B cell (primary cell): ENCODE data around the gene RFT1. TPM values are rescaled to one million over a fixed set of nuclear protein-coding genes. Genes with fewer than 3 reads are reported as not detected.

ENCODE experiments used
- ATAC-seq: fragments of 200-7000 bp; cut with Tn5 transposase; one replicate; pipeline ENCODE4 v1.10.0; 2021; ENCODE audit warnings: low read depth, mild to moderate bottlenecking, moderate number of reproducible peaks, moderate library complexity
- CTCF ChIA-PET: fragments of 350-600 bp; sonication (Branson Sonifier 250); formaldehyde crosslinking; loops from one replicate; lab custom pipeline; 2021; ENCODE audit warnings: antibody characterized with exemption, inconsistent platforms; lab: Charles Lee
- POLR2A ChIA-PET: fragments of 350-600 bp; sonication (Branson Sonifier 250); formaldehyde crosslinking; loops from one replicate; lab custom pipeline; 2021; ENCODE audit warnings: antibody characterized with exemption; lab: Charles Lee
- DNase-seq: peaks from one replicate; pipeline ENCODE4 v3.0.0; 2013
- H2AFZ ChIP-seq: 2 replicates; pipeline ENCODE4 v1.6.1; 2012; ENCODE audit warnings: mild to moderate bottlenecking, low read depth, low read length; ENCODE audit not compliant: insufficient read depth, poor library complexity, severe bottlenecking
- H3K27ac ChIP-seq, 2 donors: 1 replicate in 1 of 2; 2 replicates in 1 of 2; pipeline ENCODE4 v1.5.1; 2012 to 2013; ENCODE audit warnings: low read length in 2 of 2, mild to moderate bottlenecking in 2 of 2, moderate library complexity in 1 of 2
- H3K27me3 ChIP-seq, 4 experiments: fragments of 200-600 bp in 1 of 4; sonication (generic) in 1 of 4; replicated peaks in 1 of 4; 1 replicate in 2 of 4; 2 replicates in 2 of 4; pipeline versions ENCODE4 v1.6.1 to v1.7.0; 2013 to 2016; ENCODE audit warnings: low read length in 3 of 4, mild to moderate bottlenecking in 2 of 4, mixed read lengths in 1 of 4, moderate library complexity in 1 of 4; ENCODE audit not compliant: insufficient read depth in 4 of 4, control insufficient read depth in 3 of 4; ENCODE audit errors: control extremely low read depth in 1 of 4
- H3K36me3 ChIP-seq, 2 experiments: replicated peaks in 1 of 2; 1 replicate in 1 of 2; 2 replicates in 1 of 2; pipeline versions ENCODE4 v1.6.1 to v1.7.1; 2013; ENCODE audit warnings: low read length in 1 of 2; ENCODE audit not compliant: insufficient read depth in 2 of 2, control insufficient read depth in 1 of 2; ENCODE audit errors: control extremely low read depth in 1 of 2, extremely low read depth in 1 of 2
- H3K4me1 ChIP-seq, 2 donors: fragments of 200-600 bp in 1 of 2; sonication (generic) in 1 of 2; 1 replicate in 1 of 2; 2 replicates in 1 of 2; pipeline versions ENCODE4 v1.5.1 to v1.6.1; 2013 to 2017; ENCODE audit warnings: low read length in 2 of 2; ENCODE audit not compliant: control insufficient read depth in 2 of 2, insufficient read depth in 2 of 2
- H3K4me2 ChIP-seq: replicated peaks from 2 replicates; pipeline ENCODE3; 2012; ENCODE audit warnings: mild to moderate bottlenecking, low read depth, low read length; ENCODE audit not compliant: poor library complexity, severe bottlenecking
- H3K4me3 ChIP-seq, 5 experiments: fragments of 200-600 bp in 1 of 5; sonication (generic) in 1 of 5; 1 replicate in 3 of 5; 2 replicates in 2 of 5; pipeline versions ENCODE4 v1.5.1 to v1.7.0; 2011 to 2016; ENCODE audit warnings: low read length in 4 of 5, mild to moderate bottlenecking in 4 of 5, low read depth in 2 of 5, control low read depth in 1 of 5, moderate library complexity in 1 of 5; ENCODE audit not compliant: insufficient read depth in 1 of 5; ENCODE audit errors: control extremely low read depth in 1 of 5, extremely low read depth in 1 of 5
- H3K79me2 ChIP-seq: fragments of 200-600 bp; sonication (generic); one replicate; pipeline ENCODE4 v1.6.0; 2016; ENCODE audit warnings: low read length; ENCODE audit not compliant: control insufficient read depth, insufficient read depth
- H3K9ac ChIP-seq: fragments of 200-600 bp; sonication (generic); 2 replicates; pipeline ENCODE4 v1.6.1; 2017; ENCODE audit warnings: mild to moderate bottlenecking, low read length, moderate library complexity
- H3K9me3 ChIP-seq, 3 donors: one replicate each; pipeline versions ENCODE4 v1.6.1 to v1.7.1; 2013; ENCODE audit warnings: low read length in 2 of 3; ENCODE audit not compliant: control insufficient read depth in 2 of 3, insufficient read depth in 1 of 3; ENCODE audit errors: control extremely low read depth in 1 of 3
- H4K20me1 ChIP-seq: 2 replicates; pipeline ENCODE4 v1.6.0; 2012; ENCODE audit warnings: mild to moderate bottlenecking, low read length; ENCODE audit not compliant: insufficient read depth, control insufficient read depth, poor library complexity, severe bottlenecking
- H3K27ac Mint-ChIP-seq: one replicate; pipeline ENCODE4 v1.8.0; 2021; ENCODE audit warnings: mixed read lengths
- H3K27me3 Mint-ChIP-seq: one replicate; pipeline ENCODE4 v1.8.0; 2021; ENCODE audit warnings: mixed read lengths
- H3K4me1 Mint-ChIP-seq: one replicate; pipeline ENCODE4 v1.8.0; 2021; ENCODE audit warnings: mixed read lengths
- H3K4me3 Mint-ChIP-seq: one replicate; pipeline ENCODE4 v1.8.0; 2021; ENCODE audit warnings: mixed read lengths
- H3K9me3 Mint-ChIP-seq: one replicate; pipeline ENCODE4 v1.8.0; 2022; ENCODE audit warnings: mixed read lengths; ENCODE audit not compliant: insufficient read depth
- CTCF ChIP-seq: fragments of 200-600 bp; IDR thresholded peaks from one replicate; pipeline ENCODE4 v1.8.0; 2022; ENCODE audit warnings: antibody characterized with exemption, mild to moderate bottlenecking
- EZH2 ChIP-seq: IDR thresholded peaks from 2 replicates; pipeline ENCODE4 v1.6.1; 2012; ENCODE audit warnings: borderline replicate concordance, low read depth, mild to moderate bottlenecking, moderate library complexity, low read length; ENCODE audit not compliant: insufficient read depth, poor library complexity, severe bottlenecking
- WGBS: methylation state at CpG from one replicate; pipeline ENCODE4 v1.1.5; 2013; ENCODE audit warnings: missing lambda C conversion rate; ENCODE audit not compliant: insufficient coverage; 5-methylcytosine and 5-hydroxymethylcytosine counted together
- intact Hi-C: fragments of 100-400 bp; cut with micrococcal nuclease; formaldehyde crosslinking; loops from one replicate; pipeline ENCODE4 v1.10.0; 2022
- polyA plus RNA-seq: library from polyadenylated mRNA; depleted of rRNA; stranded (reverse); fragments of >200 nt; gene quantifications from 2 replicates; pipeline ENCODE4 v1.2.3, GENCODE V29; 2012
- total RNA-seq, 2 donors: library from RNA; stranded (reverse); fragments of 120-200 nt in 1 of 2; gene quantifications; 1 replicate in 1 of 2; 2 replicates in 1 of 2; pipeline versions ENCODE4 v1.2.3 to v1.2.4, GENCODE V29; 2013 to 2022

RFT1 gene
- total and polyA plus RNA-seq, 2 donors (not counting 1 experiment from before 2014, with no cell fraction given): 12.1 to 28.9 TPM

DNA sequence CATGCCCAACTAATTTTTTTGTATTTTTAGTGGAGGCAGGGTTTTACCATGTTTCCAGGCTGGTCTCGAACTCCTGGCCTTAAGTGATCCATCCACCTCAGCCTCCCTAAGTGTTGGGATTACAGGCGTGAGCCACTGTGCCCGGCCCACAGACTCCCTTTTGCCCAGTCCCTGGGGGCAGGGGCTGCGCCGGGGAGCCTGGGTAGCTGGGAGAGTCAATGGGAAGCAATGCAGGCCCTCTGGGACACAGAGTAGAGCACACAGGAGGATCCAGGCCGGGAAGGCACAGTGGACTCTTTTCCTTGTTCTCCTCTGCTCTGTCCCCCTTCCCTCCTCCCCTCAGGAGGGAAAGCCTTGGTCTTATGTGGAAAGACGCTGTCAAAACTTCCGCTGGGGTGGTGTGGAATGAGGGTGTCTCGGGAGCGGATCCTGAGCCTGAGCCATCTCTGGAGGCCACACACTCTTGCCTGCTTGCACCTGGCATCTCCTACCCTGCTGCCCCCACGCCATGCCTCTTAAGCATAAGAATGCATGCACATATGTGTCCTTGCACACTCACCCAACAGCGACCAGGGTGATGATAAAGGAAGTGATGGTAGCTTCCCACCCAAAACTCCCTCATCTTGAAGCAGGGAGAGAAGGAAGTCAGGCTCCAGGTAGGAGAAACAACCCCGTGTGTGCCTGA is 18.9 kb upstream of the RFT1 start:
- 100% methylated on average over 6 of the region's 13 CpGs for WGBS
- Mint-ChIP-seq H3K27ac (no peak overlapping the region), H3K27me3 (peaks cover 10% of the 10 kb centered on the region), H3K4me3 (no peak overlapping the region), H3K9me3 (no peaks in the 10 kb centered on the region), H3K4me1 (no peaks in the 10 kb centered on the region)
- Histone ChIP-seq H3K9me3 (no peaks in the 10 kb centered on the region), H3K4me3 (no peak overlapping the region), H3K79me2 (no peaks in the 10 kb centered on the region), H3K27me3 (peaks cover 0 to 4% (median 0%) of the 10 kb centered on the region in 4 experiments), H3K4me1 (no peaks in the 10 kb centered on the region), H3K4me2 (no peak overlapping the region), H4K20me1 (no peaks in the 10 kb centered on the region), H2AFZ (no peak overlapping the region), H3K36me3 (no peaks in the 10 kb centered on the region), H3K9ac (no peak overlapping the region), H3K27ac (no peak overlapping the region)
- CTCF ChIA-PET: no interaction called here
- DNase-seq (no peak), ATAC-seq (no peak)
- POLR2A ChIA-PET: no interaction called here
- intact Hi-C loops: no loop called here
- TF ChIP-seq CTCF (no peak), EZH2 (no peak)

DNA sequence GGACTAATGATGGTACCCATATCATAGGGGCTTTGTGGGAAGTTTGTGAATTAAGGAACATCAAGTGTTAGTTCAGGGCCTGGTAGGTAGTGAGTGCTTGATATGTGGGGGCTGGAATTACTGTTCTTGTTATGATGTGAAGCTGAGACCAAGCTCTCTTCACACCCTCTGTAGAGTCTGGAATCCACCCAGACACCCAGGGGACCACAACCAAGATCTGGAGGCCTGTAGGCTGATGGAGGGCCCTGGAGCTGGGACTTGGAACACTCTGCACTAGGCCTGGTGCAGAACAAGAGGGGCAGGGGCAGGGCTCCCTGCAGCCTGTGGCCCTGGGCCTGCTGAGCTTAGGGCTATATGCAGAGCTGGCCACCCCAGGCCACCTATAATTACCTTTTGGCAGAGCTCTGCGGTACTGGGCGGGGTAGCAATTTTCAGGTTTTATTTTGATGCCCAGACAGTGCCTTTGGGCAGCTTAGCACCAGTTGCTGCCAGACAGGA is 17.7 kb upstream of the RFT1 start:
- H3K79me2 ChIP-seq: no peaks in the 10 kb centered on the region
- intact Hi-C loops: no loop called here
- H3K4me2 ChIP-seq: no peak overlapping the region
- H3K36me3 ChIP-seq: no peaks in the 10 kb centered on the region
- TF ChIP-seq EZH2: no peak
- no peak for TF ChIP-seq CTCF
- H3K9me3 ChIP-seq: no peaks in the 10 kb centered on the region
- H3K4me1 Mint-ChIP-seq: no peaks in the 10 kb centered on the region
- no peak overlapping the region for H3K9ac ChIP-seq
- H3K9me3 Mint-ChIP-seq: no peaks in the 10 kb centered on the region
- H4K20me1 ChIP-seq: no peaks in the 10 kb centered on the region
- DNase-seq (no peak), ATAC-seq (no peak)
- H3K27me3 Mint-ChIP-seq: peaks cover 2% of the 10 kb centered on the region
- WGBS: 100% methylated on average over 2 of the region's 2 CpGs
- no peak overlapping the region for H3K27ac ChIP-seq
- ChIA-PET CTCF (interaction anchor here (1.2 kb wide), 1 partner anchor 48 kb away, joined by 3 read pairs; no protein-coding TSS in a partner anchor), POLR2A (no interaction called here)
- H2AFZ ChIP-seq: no peak overlapping the region
- H3K27me3 ChIP-seq: no peaks in the 10 kb centered on the region
- H3K4me3 Mint-ChIP-seq: no peak overlapping the region
- H3K27ac Mint-ChIP-seq: no peak overlapping the region
- H3K4me1 ChIP-seq: no peaks in the 10 kb centered on the region
- no peak overlapping the region for H3K4me3 ChIP-seq
